HG03280 (cell line): ENCODE results near the gene HAND2.

Experiments used
- ATAC-seq: cut with Tn5 transposase; IDR thresholded peaks from one replicate; pipeline ENCODE4 v1.9.1; 2021; ENCODE audit warnings: mild to moderate bottlenecking, moderate library complexity; ENCODE audit not compliant: unreplicated experiment

The HAND2 gene

DNA sequence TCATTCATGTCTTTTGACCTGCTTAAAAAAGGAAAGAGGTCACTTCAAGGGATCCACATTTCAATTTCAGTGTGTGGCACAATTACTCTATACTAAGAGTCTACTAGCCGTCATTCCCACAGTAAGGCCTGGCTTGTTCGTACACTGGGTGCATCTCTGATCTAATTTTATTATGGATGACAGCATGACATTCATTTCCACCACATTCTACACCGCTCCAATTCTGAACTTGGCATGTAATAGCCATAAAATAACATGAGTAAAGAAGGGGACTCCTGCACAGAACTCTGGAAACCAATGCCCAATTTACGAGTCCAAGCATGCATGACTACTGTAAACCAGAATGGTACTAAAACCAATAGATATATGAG is 51.1 kb downstream of the HAND2 start:
- ATAC-seq, result no peak

DNA sequence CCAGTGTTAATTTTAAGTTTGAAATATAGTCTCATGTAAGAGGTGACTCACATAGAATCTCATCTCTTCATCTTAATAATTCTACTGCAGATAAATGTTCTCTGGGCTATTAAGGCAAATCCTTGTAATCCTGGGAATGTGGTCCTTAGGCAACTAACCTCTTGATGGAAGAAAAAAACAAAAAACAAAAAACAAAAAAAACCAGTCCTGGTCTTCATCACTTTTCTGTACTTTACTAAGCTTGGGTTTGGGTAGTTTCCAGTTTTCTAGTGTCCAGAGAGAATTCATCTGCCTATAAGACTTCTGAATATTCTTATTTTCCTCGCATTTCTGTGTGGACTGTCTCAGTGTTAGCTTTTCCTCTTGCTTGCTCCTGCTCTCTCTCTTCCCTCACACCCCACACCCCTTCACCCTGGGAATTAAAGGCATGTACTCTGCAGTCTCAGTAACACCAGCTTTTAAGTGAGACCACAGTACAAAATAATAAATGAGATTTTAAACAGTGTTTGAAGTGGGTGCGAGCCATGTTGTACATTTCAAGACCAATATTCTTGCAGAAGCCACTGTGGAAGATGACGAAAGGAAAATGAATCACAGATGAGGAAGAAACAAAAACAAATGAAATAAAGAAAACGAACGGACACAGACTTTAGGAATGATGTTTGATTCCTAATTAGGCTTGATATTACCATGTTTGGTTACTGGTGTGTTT is 51.7 kb downstream of the HAND2 start:
- ATAC-seq, result no peak

DNA sequence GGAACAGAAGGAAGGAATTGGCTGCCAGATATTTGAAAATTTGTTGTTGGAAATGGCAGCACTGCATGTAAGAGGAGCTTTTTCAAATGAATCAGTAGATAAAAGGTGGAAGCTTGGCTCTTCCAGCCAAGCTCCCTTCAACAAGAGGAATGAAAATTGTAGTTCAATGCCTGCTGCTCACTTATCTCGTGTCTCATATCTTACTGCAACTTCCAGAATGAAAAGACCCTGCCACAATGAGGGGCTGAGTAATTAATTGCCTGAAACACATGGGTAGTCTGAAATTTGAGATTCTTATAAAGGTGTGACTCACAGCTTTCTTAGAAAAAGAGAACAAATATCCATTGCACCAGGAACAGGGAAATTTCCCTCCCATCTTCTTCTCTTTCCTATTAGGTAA is 53.0 kb downstream of the HAND2 start:
- no peak for ATAC-seq
